ENCODE results near the gene RPS26. TPM values are rescaled to one million over a fixed set of nuclear protein-coding genes. Genes with fewer than 3 reads are reported as not detected.
A peak's percentile ranks its signal among the peaks of the same experiment; 100 is the strongest.

The RPS26 gene
- 894 and 933 TPM in 2 replicates for polyA plus RNA-seq (2013)

DNA sequence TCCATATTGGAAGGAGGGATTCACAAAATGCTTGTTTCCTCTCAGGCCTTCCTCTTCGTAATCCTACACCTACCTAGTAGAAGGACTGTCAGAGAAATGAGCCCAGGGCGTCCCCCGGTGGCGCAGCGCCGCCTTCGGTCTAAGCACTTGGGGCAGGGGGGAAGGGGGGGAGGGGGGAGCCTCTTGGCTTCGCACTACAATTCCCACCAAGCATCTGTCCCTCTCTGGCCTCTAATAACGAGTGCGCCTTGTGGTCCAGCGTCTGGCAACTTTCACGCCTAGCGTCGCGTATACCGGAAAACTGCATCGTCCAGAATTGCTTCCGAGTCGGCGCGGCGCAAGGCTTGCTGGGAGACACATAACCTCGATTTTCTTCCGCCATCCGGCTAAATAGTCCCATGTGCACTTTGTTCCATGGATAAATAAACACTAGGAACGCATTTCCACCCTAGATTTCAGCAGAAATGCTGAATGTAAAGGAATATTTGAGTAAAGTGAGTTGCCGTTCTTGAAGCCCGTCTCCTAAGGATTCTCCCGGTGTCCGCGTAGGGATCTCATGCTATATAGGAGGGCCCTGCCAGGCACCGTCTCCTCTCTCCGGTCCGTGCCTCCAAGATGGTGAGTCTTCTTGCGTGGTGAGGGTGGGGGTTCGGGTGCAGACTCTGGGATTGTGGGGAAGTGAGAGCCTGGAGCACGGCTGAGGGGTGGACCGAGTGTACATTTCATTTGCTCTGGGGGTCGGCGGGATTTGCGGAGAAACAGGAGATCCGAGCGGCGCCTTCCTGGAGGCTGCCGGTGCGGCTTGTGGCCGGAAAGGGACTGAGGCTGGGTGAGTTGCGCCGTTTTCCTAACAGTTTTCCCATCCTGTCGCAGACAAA, at the start of gene RPS26:
Gene RPS26 (plus strand): TSS at position 367 of the 878 bp plus-strand sequence. CDS start 249 bp downstream, at position 616.
- H3K27ac ChIP-seq (ENCODE audit: low read depth, low read length): peak within 1 kb of the TSS; percentile 88
- peak within 1 kb of the TSS; percentile 33 for H2AFZ ChIP-seq (ENCODE audit: insufficient read depth, low read length, poor library complexity)
- peaks cover 2 to 3% of the 10 kb centered on the region in 2 experiments for H3K4me1 ChIP-seq (ENCODE audit: control insufficient read depth in 1 of 2, insufficient read depth in 2 of 2, low read length in 2 of 2)
- peak within 1 kb of the TSS; percentile 85 for H2BK120ac ChIP-seq (ENCODE audit: insufficient read depth, low read length, poor library complexity)
- peaks cover 5% of the 10 kb centered on the region for H3K79me1 ChIP-seq (ENCODE audit: low read length)
- H3K9ac ChIP-seq (ENCODE audit: low read length): peak within 1 kb of the TSS; percentile 84
- H3K4ac ChIP-seq (ENCODE audit: low read depth, low read length): peak within 1 kb of the TSS; percentile 35
- H3K4me3 ChIP-seq (ENCODE audit: low read depth, low read length): peak within 1 kb of the TSS; percentile 83
- H4K8ac ChIP-seq (ENCODE audit: low read depth, low read length): peak within 1 kb of the TSS; percentile 52
- peak within 1 kb of the TSS; percentile 95 for H3K4me2 ChIP-seq (ENCODE audit: low read length)
- H3K23ac ChIP-seq (ENCODE audit: low read length): no peak within 1 kb of the TSS
- H3K36me3 ChIP-seq (ENCODE audit: control insufficient read depth in 1 of 2, insufficient read depth in 2 of 2, low read length in 2 of 2): peaks cover 8 to 28% of the 10 kb centered on the region in 2 experiments
- peaks cover 9% of the 10 kb centered on the region for H3K79me2 ChIP-seq (ENCODE audit: control insufficient read depth, insufficient read depth, low read length, poor library complexity)
- H3K9me3 ChIP-seq (ENCODE audit: insufficient read depth, low read depth, low read length): no peaks in the 10 kb centered on the region
- peak within 1 kb of the TSS; percentile 74 for H3K14ac ChIP-seq (ENCODE audit: low read length)
- H3K18ac ChIP-seq (ENCODE audit: low read length): peak within 1 kb of the TSS; percentile 67
- peak within 1 kb of the TSS; percentile 49 for H4K91ac ChIP-seq (ENCODE audit: low read depth, low read length)
- no CpG with 5 or more reads among the region's 50 CpGs for WGBS (ENCODE audit: extremely low coverage, insufficient coverage, insufficient read length)
- H2BK5ac ChIP-seq (ENCODE audit: low read depth, low read length, poor library complexity): peak within 1 kb of the TSS; percentile 91
- H2AK5ac ChIP-seq (ENCODE audit: low read length): no peak within 1 kb of the TSS
- peak; percentile 96 to 99 for DNase-seq
- peak within 1 kb of the TSS; percentile 54 for H4K12ac ChIP-seq (ENCODE audit: low read depth, low read length)
- H2BK12ac ChIP-seq (ENCODE audit: low read length): no peak within 1 kb of the TSS
- H3K27me3 ChIP-seq (ENCODE audit: insufficient read depth, low read length): no peaks in the 10 kb centered on the region

DNA sequence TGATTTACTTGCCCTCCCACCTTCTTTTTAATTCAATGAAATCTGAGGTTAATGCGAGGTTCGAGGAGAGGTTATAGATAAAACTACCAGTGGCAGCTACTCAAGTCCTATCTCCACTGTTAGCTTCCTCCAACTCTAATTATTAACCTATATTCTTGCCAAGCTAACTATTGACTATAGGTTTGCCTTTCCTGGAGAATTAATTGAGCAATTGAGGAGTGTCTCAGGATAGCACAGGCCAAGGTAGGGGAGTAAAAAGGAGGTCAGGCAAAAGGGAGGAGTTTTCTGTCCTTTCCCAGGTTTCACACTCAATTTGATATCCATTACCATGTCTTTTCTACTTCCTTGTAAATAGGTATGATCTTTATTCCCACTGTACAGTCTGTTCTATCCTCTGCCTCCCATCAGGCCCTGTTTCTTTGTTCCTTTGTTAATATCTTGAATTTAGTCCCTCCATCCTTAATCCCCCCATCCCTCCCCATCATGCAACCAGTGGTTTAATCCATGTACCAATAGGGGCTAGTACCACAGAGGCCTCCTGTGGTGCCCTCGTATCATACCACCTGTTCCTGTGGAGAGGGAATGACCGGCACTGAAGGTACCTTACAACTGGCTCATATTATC, 48.4 kb upstream of the RPS26 start:
- H2BK120ac ChIP-seq (ENCODE audit: insufficient read depth, low read length, poor library complexity): no peak overlapping the region
- no peak overlapping the region for H3K4ac ChIP-seq (ENCODE audit: low read depth, low read length)
- H2AK5ac ChIP-seq (ENCODE audit: low read length): no peak overlapping the region
- no peak overlapping the region for H2BK5ac ChIP-seq (ENCODE audit: low read depth, low read length, poor library complexity)
- H3K9ac ChIP-seq (ENCODE audit: low read length): no peak overlapping the region
- H3K4me3 ChIP-seq (ENCODE audit: low read depth, low read length): no peak overlapping the region
- H3K27me3 ChIP-seq (ENCODE audit: insufficient read depth, low read length): no peaks in the 10 kb centered on the region
- H3K27ac ChIP-seq (ENCODE audit: low read depth, low read length): no peak overlapping the region
- H3K9me3 ChIP-seq (ENCODE audit: insufficient read depth, low read depth, low read length): no peaks in the 10 kb centered on the region
- WGBS (ENCODE audit: extremely low coverage, insufficient coverage, insufficient read length): no CpG with 5 or more reads among the region's 4 CpGs
- H3K79me2 ChIP-seq (ENCODE audit: control insufficient read depth, insufficient read depth, low read length, poor library complexity): peaks cover 4% of the 10 kb centered on the region
- H3K14ac ChIP-seq (ENCODE audit: low read length): no peak overlapping the region
- no peak for DNase-seq
- H2BK12ac ChIP-seq (ENCODE audit: low read length): no peak overlapping the region
- H2AFZ ChIP-seq (ENCODE audit: insufficient read depth, low read length, poor library complexity): no peak overlapping the region
- H3K23ac ChIP-seq (ENCODE audit: low read length): no peak overlapping the region
- no peak overlapping the region for H3K18ac ChIP-seq (ENCODE audit: low read length)
- H4K91ac ChIP-seq (ENCODE audit: low read depth, low read length): no peak overlapping the region
- peaks cover 3 to 7% of the 10 kb centered on the region in 2 experiments for H3K4me1 ChIP-seq (ENCODE audit: control insufficient read depth in 1 of 2, insufficient read depth in 2 of 2, low read length in 2 of 2)
- H3K79me1 ChIP-seq (ENCODE audit: low read length): peaks cover 4% of the 10 kb centered on the region
- H4K8ac ChIP-seq (ENCODE audit: low read depth, low read length): no peak overlapping the region
- no peak overlapping the region for H3K4me2 ChIP-seq (ENCODE audit: low read length)
- H3K36me3 ChIP-seq (ENCODE audit: control insufficient read depth in 1 of 2, insufficient read depth in 2 of 2, low read length in 2 of 2): peaks cover 41 to 54% of the 10 kb centered on the region in 2 experiments
- H4K12ac ChIP-seq (ENCODE audit: low read depth, low read length): no peak overlapping the region

DNA sequence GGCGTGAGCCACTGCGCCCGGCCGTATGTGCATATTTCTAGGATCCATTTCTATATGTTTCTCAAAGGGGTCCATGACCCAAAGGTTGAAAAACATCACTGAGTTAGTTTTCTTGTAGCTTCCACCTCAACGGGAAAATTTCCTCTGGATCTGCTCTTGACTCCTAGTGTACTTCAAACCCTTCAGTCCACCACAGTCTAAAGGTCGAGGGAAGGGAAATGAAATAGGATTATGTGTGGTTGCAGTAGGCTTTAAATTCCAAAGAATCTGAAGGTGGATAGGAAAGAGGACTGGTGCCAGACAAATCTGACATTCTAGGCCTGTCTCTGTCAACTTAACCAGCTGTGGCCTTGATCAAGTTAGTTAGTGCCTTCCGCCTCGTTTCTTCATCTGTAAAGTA, 46.4 kb upstream of the RPS26 start:
- Histone ChIP-seq H4K12ac (ENCODE audit: low read depth, low read length) (no peak overlapping the region), H3K27ac (ENCODE audit: low read depth, low read length) (no peak overlapping the region), H2AK5ac (ENCODE audit: low read length) (no peak overlapping the region), H3K4me1 (ENCODE audit: control insufficient read depth in 1 of 2, insufficient read depth in 2 of 2, low read length in 2 of 2) (peaks cover 3 to 7% of the 10 kb centered on the region in 2 experiments), H3K9me3 (ENCODE audit: insufficient read depth, low read depth, low read length) (no peaks in the 10 kb centered on the region), H3K79me1 (ENCODE audit: low read length) (peaks cover 4% of the 10 kb centered on the region), H3K14ac (ENCODE audit: low read length) (no peak overlapping the region), H3K4me2 (ENCODE audit: low read length) (no peak overlapping the region), H3K4ac (ENCODE audit: low read depth, low read length) (no peak overlapping the region), H4K8ac (ENCODE audit: low read depth, low read length) (no peak overlapping the region), H3K36me3 (ENCODE audit: control insufficient read depth in 1 of 2, insufficient read depth in 2 of 2, low read length in 2 of 2) (peaks cover 28 to 42% of the 10 kb centered on the region in 2 experiments), H3K9ac (ENCODE audit: low read length) (no peak overlapping the region), H2BK5ac (ENCODE audit: low read depth, low read length, poor library complexity) (no peak overlapping the region), H2BK12ac (ENCODE audit: low read length) (no peak overlapping the region), H4K91ac (ENCODE audit: low read depth, low read length) (no peak overlapping the region), H3K27me3 (ENCODE audit: insufficient read depth, low read length) (no peaks in the 10 kb centered on the region), H3K23ac (ENCODE audit: low read length) (no peak overlapping the region), H2AFZ (ENCODE audit: insufficient read depth, low read length, poor library complexity) (no peak overlapping the region), H3K79me2 (ENCODE audit: control insufficient read depth, insufficient read depth, low read length, poor library complexity) (peaks cover 4% of the 10 kb centered on the region), H2BK120ac (ENCODE audit: insufficient read depth, low read length, poor library complexity) (no peak overlapping the region), H3K4me3 (ENCODE audit: low read depth, low read length) (no peak overlapping the region), H3K18ac (ENCODE audit: low read length) (no peak overlapping the region)
- DNase-seq: no peak
- WGBS (ENCODE audit: extremely low coverage, insufficient coverage, insufficient read length): no CpG with 5 or more reads among the region's 8 CpGs

DNA sequence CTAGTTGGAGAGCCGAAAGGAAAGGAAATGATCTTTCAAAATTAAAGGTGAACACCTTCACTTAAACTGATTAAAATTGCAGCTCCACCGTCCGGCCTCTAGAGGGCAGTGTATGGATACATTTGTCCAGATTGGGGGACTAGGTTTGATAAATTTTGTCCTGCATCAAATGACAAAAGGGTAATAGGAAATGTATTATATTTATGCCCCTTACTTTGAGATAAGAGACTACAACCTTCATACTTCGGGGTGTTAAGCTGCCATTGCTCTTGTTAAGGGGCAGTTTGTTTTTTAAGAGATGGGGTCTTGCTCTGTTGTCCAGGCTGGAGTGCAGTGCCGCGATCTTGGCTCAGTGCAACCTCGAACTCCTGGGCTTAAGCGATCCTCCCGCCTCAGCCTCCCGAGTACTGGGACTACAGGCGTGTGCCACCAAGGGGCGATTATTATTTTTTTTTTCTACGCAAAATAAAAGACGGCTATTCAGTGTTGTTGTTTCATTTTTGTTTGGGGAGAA, 45.5 kb upstream of the RPS26 start:
- no peak overlapping the region for H4K91ac ChIP-seq (ENCODE audit: low read depth, low read length)
- H3K23ac ChIP-seq (ENCODE audit: low read length): no peak overlapping the region
- H2BK12ac ChIP-seq (ENCODE audit: low read length): no peak overlapping the region
- H3K36me3 ChIP-seq (ENCODE audit: control insufficient read depth in 1 of 2, insufficient read depth in 2 of 2, low read length in 2 of 2): peaks cover 23 to 33% of the 10 kb centered on the region in 2 experiments
- no peak overlapping the region for H3K9ac ChIP-seq (ENCODE audit: low read length)
- no peak overlapping the region for H3K4ac ChIP-seq (ENCODE audit: low read depth, low read length)
- H4K12ac ChIP-seq (ENCODE audit: low read depth, low read length): peak overlapping the region; percentile 47
- H3K9me3 ChIP-seq (ENCODE audit: insufficient read depth, low read depth, low read length): no peaks in the 10 kb centered on the region
- no peak overlapping the region for H2AK5ac ChIP-seq (ENCODE audit: low read length)
- peaks cover 3 to 7% of the 10 kb centered on the region in 2 experiments for H3K4me1 ChIP-seq (ENCODE audit: control insufficient read depth in 1 of 2, insufficient read depth in 2 of 2, low read length in 2 of 2)
- peak overlapping the region; percentile 83 for H3K4me2 ChIP-seq (ENCODE audit: low read length)
- H2BK120ac ChIP-seq (ENCODE audit: insufficient read depth, low read length, poor library complexity): no peak overlapping the region
- DNase-seq: peak; percentile 45 to 86
- H3K79me2 ChIP-seq (ENCODE audit: control insufficient read depth, insufficient read depth, low read length, poor library complexity): peaks cover 4% of the 10 kb centered on the region
- no peak overlapping the region for H3K4me3 ChIP-seq (ENCODE audit: low read depth, low read length)
- no peak overlapping the region for H3K18ac ChIP-seq (ENCODE audit: low read length)
- no peak overlapping the region for H3K14ac ChIP-seq (ENCODE audit: low read length)
- H3K27me3 ChIP-seq (ENCODE audit: insufficient read depth, low read length): no peaks in the 10 kb centered on the region
- H2BK5ac ChIP-seq (ENCODE audit: low read depth, low read length, poor library complexity): no peak overlapping the region
- H3K79me1 ChIP-seq (ENCODE audit: low read length): peaks cover 4% of the 10 kb centered on the region
- WGBS (ENCODE audit: extremely low coverage, insufficient coverage, insufficient read length): no CpG with 5 or more reads among the region's 14 CpGs
- H2AFZ ChIP-seq (ENCODE audit: insufficient read depth, low read length, poor library complexity): no peak overlapping the region
- no peak overlapping the region for H3K27ac ChIP-seq (ENCODE audit: low read depth, low read length)
- no peak overlapping the region for H4K8ac ChIP-seq (ENCODE audit: low read depth, low read length)
